Fibroblast of skin of right biceps (primary cell): ENCODE measurements around the gene KDM6A.
"Not testable (repeated sequence)": the region's sequence is repeated elsewhere in the genome, so short reads cannot be mapped to it uniquely, and the experiment has no call there.

Experiments used
- DNase-seq: peaks from one replicate; pipeline ENCODE4 v3.0.0-alpha.2; 2013

Gene KDM6A

DNA sequence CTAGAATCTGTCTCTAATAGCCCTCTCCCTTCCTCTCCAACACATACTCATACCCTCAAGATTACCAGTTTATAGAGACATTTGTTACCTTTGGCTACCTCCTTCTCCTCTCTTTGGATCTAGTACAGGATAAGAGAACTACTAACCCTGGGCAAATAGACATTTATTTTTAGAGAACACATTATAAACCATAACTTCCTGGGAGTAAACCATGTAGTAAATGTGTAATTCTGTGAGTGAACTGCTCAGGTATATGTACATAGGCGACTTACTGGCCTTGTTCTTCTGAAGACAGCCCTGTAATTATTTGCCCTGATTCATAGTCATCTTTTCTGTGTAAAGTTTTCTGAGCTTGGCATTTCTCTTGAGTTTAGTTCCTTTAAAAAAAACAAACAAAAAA lies 94.2 kb downstream of the KDM6A start:
- no peak for DNase-seq

DNA sequence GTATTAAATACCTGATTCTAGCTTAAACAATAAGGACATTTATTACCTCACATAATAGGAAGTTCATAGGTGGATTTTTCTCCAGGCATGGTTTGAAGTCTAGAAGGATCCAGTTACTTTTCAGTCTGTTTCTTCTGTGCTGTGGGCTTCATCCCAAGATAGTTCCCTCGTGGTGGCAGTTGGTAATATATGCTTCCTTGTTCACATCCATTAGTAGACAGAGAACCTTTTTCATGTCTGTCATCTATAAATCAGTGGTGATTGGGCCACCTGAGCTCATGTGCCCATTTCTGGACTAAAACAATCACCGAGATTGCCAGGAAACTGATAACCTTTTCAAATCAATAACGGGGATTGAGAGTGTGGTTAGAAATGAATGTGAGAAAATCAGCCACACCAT lies 97.7 kb downstream of the KDM6A start:
- no peak for DNase-seq

DNA sequence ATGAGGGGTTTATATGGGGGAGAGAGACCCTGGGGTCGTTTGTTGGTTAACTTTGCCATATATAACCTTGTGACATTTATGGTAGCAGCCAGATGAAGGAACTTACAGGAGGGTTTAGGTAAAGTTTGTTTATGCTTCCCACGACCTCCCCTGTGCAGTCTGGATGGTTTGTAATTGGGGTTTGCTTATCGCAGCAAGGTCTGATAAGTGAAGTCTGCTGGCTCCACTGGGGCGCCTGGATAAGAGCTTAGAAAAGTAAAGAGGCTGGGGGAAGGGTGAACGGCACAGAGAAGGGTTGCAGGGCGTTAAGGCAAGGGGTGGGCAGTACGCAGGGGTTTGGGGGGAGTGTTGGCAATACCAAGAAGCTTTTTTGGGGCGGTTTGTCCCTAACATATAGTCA lies 98.7 kb downstream of the KDM6A start:
- no peak for DNase-seq

DNA sequence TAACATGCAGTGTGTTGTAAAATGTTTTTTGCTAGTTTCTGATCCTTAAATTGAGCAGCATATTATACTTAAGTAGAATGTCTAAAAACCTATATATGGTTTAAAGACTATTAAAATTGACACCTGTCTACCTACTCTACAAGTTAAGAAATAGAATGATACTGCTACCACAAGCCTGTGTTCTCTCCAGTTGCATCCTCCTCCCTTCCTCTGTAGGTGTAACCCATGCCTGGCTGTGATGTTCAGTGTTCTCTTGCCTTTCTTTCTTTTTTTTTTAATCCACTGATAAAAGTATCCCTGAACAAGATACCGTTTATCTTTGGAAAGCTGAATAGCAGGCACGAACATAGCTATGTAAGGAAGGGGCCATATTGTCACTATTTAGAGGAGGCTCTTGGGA lies 99.1 kb downstream of the KDM6A start:
- no peak for DNase-seq

DNA sequence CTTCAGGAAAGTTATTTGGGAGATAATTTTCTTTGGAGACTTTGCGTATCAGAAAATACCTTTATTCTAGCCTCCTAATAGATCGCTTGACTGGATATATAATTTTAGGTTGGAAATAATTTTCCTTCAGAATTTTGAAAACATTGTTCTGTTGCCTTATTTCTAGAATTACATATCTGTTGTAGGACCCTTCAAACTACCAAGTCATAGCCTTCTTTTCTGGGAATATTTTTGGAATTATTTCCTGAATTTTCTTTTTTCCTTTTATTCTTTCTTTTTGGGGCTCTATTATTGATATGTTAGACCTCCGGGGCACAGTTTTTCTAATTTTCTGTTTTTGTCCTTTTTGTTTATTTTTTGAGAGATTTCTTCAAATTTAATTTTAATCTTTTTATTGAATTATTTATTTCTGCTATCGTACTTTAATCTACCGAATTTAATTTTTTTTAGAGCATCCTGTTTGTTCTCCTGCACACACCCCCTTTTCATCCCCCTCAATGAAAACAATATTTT lies 100.5 kb downstream of the KDM6A start:
- DNase-seq: no peak

DNA sequence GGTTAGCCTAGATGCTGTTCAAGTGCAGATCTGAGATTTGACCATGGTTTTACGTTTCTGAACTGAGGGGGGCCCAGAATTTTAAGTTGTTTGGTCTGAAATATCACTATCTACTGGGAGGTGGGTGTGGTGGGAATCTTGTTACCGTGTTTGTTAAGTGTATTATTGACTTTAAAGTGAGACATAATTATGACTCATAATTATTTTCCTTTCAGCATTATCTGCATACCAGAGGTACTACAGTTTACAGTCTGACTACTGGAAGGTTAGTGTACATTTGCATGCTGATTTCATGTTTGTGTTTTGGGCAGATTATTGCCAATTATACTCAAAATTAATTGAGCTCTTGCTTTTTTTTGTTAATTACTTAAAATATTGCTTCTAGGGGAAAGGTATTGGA lies 101.5 kb downstream of the KDM6A start:
- peak; percentile 11 for DNase-seq

DNA sequence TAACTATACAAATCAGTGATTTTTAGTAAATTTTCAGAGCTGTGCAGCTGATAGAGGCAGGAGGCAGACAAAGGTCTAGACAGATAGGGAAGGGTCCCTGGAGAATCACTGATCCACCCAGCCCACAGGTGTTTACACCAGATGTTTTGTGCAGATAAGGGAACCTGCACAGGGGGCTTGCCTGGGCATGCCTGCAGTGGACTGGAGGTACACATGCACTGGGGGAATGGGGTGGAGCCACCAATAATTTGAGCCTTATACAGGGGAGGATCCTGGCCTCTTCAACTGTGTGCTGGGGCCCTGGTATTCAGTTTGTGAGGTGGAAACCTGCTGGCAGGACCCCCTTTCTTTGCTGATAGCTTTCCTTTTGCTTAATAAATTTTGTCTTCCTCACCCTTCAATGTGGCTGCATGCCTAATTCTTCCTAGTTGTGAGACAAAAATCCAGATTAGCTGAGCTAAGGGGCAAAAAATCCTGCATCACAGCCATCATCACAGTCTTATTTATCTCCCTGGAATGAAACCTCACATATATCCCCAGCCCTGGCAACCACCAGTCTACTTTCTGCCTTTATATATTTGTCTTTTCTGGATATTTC lies 102.8 kb downstream of the KDM6A start:
- no peak for DNase-seq

DNA sequence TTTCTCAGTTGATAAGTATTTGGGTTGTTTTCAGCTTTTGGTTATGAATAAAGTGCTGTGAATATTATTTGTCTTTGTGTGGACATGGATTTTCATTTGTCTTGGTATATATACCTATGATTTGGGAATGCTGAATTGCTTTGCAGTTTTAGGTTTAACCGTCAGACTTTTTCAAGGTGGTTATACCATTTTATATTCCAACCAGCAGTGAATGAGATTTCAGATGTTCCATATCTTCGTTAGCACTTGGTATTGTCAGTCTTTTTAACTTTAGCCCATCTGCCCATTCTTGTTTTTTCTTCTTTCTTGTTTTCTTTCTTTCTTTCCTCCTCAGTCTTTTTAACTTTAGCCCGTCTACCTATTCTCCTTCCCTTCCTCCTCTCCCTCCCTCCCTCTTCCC lies 106.0 kb downstream of the KDM6A start:
- no peak for DNase-seq

DNA sequence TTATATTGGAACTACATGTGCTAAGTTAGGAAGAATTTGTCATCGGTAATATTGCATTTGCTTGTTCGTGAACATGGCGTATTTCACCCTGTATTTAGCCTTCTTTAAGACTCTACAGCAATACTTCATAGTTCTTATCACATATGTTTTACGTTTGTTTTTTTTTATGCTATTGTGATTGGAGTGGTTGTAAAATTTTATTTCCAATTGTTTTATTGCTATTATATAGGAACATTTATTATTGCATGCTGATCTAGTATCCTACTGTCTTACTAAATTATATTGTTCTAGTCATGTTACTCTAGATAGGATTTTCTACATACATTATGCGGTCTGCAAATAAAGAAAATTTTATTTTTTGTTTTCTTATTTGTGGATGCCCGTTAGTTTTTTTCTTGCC lies 107.4 kb downstream of the KDM6A start:
- DNase-seq: no peak

DNA sequence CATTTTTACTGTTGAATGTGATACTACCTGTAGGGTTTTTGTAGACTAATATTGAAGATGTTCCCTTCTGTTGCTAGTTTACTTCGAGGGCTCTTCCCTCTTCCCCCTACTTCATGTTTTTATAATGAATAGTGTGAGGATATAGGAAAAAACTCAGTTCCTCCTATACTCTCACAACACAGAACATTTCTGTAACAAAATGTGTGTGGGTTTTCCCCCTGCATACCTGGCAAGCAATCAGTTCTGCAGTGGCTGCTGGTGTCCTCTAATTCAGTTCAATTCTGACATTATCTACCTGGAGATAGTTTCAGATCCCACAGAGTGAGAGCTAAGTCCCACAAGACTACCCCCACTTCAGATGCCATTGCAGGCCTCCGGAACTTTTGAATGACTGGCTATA lies 107.9 kb downstream of the KDM6A start:
- no peak for DNase-seq

DNA sequence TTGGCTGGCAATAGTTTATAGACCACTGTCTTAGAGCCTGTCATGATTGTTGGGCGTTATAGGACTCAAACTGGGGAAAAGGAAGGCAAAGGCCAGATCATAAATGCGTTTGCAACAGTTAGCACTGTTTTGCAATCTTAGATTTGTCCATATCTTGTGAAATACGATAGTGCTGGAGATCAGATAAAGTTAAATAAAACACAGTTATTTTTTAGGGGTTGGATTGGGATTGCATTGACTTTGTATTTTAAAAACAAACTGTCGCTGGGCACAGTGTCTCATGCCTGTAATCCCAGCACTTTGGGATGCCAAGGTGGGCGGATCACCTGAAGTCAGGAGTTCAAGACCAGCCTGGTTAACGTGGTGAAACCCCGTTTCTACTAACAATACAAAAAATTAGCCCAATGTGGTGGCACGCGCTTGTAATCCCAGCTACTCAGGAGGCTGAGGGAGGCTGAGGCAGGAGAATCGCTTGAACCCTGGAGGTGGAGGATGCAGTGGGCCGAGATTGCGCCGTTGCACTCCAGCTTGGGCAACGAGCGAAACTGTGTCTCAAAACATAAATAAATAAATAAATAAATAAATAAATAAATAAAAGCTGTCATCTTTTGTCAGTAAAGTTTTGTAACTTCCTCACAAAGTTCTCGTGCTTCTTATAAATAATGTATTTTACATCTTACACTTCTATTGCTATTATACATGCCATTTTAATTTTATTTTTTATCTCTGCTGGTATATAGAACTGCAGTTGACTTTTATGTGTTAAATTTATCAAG lies 117.2 kb downstream of the KDM6A start:
- DNase-seq: no peak

DNA sequence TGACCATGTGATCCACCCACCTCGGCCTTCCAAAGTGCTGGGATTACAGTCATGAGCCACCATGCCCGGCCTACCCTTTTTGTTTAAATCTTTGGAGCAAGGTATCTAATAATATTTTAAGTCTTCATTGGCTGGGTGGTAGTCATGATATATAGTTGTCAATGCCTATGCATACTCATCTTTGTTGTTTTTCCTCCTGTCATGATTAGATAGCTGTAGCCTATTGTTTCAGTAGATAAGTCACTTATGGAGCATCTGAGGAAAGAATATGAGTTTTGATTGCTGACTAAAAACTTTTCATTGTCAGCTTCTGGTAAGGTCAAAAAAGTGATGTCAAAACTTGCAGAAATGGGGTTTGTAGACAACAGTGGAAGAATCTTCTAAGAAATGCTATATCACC lies 119.8 kb downstream of the KDM6A start:
- no peak for DNase-seq

DNA sequence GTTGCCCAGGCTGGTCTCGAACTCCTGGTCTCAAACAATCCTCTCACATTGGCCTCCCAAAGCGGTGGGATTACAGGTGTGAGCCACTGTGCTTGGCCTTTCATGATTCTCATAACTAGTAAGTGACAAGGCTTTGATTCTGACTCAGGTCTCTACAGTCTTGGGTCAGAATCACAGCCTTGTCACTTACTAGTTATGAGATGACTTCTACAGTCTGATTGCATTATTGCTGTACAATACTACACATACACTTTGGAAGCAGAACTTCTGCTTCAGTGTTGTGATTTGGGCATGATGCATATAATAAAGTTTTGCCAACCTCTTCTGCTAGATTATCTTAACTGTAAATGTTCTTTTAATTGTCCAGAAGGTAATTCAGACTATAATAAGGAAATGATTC lies 123.3 kb downstream of the KDM6A start:
- DNase-seq: no peak

DNA sequence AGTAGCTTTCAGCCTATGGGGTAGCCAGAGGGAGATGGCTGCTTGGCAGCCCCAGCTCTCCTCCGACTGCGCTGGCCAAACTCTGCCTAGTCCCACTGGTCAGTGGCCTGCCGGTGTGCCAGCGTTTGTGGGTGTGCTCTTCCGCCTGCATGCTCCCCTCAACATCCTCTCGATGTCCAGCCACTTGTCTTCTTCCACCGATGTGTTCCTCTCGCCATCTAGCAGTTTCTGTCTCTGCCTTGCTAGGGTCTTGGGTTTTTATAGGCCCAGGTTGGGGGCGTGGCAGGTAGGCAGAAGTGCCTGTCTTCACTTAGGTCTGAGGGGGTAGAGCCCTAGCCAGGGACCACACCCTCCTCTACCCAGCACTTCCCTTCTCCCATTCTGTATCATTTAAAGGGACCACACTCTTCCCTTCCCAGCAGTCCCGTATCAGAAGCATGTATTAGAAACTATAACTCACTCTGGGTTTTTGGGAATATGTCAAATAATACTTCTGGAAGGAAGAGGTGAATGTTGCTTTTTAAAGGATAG lies 124.4 kb downstream of the KDM6A start:
- no peak for DNase-seq

DNA sequence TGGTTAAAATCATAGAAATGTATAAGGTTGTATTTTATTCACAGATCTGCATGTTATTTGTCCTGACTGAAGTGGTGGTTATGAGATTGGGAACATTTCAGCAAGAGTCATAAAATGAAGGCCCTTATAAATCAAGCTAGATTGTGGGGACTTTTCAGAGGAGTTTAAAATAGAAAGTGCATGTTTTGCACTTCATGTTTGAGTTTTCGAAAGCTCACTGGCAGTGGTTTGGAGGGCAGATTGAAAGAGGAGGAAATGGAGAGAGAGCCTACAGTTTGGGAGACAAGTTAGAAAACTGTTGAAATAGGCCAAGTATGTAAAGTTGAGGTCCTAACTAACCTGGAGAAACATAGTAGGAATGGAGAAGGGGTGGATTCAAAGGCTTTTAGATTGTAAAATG lies 124.9 kb downstream of the KDM6A start:
- no peak for DNase-seq

DNA sequence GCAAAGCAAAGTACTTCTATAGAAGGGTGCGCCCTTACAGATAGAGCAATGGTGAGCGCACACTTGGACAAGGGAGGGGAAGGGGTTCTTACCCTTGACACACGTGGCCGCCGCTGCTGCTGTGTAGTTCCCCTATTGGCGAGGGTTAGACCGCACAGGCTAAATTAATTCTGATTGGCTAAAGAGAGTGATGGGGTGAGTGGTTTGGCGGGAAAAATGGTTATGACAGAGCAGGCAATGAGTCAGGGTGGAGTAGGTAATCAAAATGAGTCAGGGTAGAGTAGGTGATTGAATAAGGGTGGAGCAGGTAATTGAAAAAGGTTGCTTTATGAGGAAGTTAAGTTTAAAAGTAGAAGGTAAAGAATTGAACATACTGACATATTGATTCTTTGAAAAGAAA lies 126.2 kb downstream of the KDM6A start:
- not testable (repeated sequence) for DNase-seq

DNA sequence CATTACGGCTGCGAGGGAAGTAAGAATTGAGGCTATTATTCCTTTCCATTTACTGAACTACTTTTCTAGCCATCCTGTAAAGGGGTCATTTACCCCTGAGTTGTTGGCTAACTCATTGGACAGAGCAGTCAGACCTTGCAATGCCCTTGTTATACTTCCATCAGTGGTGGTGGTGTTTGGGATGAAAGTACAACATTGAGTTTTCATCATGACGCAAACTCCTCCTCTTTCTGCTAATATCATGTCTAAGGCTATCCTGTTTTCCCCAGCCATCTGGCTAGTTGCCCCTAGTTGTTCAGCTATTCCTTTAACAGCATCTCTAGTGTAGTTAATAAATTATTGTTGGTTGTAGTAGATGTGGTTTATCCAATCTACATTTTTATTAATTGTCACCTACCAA lies 126.9 kb downstream of the KDM6A start:
- not testable (repeated sequence) for DNase-seq

DNA sequence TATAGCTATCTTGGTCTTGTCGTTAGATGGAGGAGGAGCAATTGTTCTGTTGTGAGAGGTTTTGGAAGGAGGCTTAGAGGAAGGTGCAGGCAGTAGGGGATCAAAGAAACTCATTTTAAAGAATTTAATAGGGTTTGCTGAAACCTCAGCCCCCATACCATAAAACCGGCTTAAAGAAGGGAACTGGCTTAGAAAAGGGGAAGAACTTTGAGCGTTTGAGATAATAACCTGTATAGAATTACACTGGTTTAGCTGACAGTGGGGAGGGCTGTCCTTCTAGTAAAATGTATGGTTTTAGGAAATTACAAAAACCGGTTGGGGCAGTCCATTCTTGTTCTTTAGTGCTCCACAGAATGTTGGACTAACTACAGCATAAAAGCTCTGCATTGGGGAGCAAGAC lies 128.1 kb downstream of the KDM6A start:
- DNase-seq: no peak

DNA sequence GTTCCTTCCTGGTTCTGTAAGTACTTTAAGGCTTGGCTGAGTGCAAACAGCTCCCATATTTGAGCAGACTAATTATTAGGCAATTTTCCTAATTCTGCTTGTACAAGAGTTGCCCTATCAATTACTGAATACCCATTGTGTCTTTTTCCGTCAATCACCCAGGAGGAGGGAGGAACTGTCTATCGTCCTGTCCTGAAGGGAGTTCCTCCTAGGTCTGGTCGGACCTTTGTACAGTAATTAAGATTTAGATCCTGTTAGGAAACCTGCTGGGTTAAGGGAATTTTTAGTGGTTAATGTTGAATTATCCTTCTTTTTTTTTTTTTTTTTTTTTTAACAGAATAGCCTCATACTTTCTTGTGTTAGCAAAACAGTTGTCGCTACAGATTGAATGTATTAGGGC lies 130.1 kb downstream of the KDM6A start:
- DNase-seq: no peak

DNA sequence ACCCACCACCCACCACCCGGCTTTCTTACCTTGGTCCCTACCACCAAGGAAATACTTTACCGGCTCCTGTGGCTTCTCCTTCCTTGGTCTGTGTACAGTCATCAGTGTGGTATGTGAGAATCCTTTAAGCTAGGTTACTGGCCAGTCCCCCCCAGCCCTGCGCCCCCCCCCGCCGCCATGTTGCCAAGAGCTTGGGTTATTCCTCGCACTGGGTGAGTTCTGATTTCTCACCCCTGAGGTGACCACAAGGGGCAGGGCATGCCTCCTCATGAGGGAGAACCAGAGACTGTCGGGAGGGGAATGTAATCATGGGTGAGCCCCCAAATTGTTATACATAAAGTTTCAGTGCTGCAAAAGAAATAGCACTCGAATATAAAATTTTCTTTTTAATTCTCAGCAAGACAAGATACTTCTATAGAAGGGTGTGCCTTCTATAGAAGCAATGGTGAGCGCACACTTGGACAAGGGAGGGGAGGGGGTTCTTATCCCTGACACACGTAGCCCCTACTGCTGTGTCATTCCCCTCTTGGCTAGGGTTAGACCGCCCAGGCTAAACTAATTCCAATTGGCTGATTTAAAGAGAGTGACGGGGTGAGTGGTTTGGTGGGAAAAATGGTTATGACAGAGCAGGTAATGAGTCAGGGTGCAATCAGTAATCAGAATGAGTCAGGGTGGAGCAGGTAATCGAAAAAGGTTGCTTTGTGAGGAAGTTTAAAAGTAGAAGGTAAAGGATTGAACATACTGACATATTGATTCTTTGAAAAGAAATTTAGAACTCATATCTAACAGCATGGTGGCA lies 133.2 kb downstream of the KDM6A start:
- DNase-seq: peak; percentile 36

DNA sequence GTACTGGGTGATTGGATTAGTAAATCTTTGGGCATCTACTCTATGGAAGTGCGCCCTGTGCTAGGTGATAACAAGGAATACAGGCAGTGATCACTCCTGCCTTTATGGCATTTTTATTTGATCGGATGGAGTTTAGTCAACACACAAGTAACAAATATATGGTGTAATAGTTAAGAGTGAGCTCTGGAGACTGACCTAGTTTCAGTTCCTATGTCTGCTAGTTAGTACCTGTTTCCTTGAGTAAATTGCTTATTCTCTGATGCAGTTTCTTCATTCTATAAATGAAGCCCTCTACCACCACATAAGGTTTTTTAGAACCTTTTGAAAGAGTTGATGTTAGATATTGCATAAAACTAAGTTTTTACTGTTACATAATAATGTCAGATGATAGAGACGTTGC lies 134.6 kb downstream of the KDM6A start:
- DNase-seq: no peak

DNA sequence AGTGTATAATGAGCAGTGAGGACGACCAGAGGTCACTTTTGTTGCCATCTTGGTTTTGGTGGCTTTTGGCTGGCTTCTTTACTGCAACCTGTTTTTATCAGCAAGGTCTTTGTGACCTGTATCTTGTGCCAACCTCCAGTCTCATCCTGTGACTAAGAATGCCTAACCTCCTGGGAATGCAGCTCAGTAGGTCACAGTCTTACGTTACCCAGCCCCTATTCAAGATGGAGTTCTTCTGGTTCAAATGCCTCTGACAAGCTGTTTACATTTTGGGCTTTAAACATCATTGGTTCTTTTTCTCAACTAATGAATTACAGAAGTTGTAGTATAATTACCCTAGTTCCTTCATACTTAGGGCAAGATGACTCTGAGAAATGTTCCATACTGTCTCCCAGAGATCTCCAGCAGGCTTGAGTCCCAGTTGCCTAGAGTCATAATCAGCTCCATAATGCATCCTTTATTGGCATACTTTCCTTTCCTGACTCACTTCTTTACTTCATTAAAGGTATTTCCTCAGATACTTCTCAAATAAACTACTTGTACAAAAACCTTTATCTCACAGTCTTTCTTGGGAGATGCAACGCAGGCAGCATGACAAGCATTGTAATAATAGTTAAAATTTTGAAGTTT lies 136.5 kb downstream of the KDM6A start:
- peak; percentile 45 for DNase-seq

DNA sequence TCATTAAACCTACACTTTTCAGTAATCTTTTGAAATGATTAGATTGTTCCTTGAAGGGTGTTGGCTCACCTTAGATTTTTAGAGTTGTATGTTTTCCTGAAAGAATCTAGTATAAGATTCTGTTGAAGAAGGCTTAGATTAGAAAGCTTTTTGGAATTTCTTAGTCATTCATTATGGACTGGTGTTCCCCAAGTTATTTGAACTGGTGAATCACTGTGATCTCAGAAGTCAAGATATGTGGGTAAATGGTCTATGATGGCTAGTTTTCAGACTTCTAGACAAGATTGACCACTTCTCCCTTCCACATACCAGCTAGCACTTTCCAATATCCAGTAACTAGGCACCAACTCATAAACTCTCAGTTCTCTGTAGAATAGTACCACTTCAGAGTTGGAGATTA lies 138.1 kb downstream of the KDM6A start:
- peak; percentile 63 for DNase-seq
